Endothelial cell of umbilical vein (primary cell): Measurements from ENCODE around the gene PCDHGA4. TPM values are rescaled to one million over a fixed set of nuclear protein-coding genes. Genes with fewer than 3 reads are reported as not detected.

Experiments
- BruUV-seq: library from RNA; stranded (reverse); fragments of 400-500 nt; replicated peaks from 2 replicates; lab custom pipeline; 2021; lab: Mats Ljungman, UMichigan
- CTCF ChIA-PET: fragments of 300-600, 350-600 bp; sonication (Branson Sonifier 250); formaldehyde crosslinking; loops from one replicate; lab custom pipeline; 2021; ENCODE audit warnings: antibody characterized with exemption, inconsistent platforms; lab: Charles Lee
- POLR2A ChIA-PET: fragments of 300-600, 350-600 bp; sonication (Branson Sonifier 250); formaldehyde crosslinking; loops from one replicate; lab custom pipeline; 2021; ENCODE audit warnings: antibody characterized with exemption, inconsistent platforms; lab: Charles Lee
- DNase-seq: peaks from one replicate; pipeline ENCODE4 v3.0.0-alpha.2; 2011; ENCODE audit warnings: low read depth, low spot score
- FAIRE-seq: peaks from 2 replicates; lab custom pipeline; 2011; peaks lifted over from hg19 to GRCh38; lab: Jason Lieb, UNC
- H2AFZ ChIP-seq: 2 replicates; pipeline ENCODE4 v1.6.0; 2012; ENCODE audit warnings: low read depth, low read length, control low read depth, inconsistent platforms
- H3K27ac ChIP-seq: 2 replicates; pipeline ENCODE4 v1.5.1; 2011; ENCODE audit warnings: low read depth, mild to moderate bottlenecking, control low read depth, low read length, moderate library complexity; ENCODE audit not compliant: insufficient read depth
- H3K27me3 ChIP-seq, 2 experiments: 2 replicates each; pipeline versions ENCODE4 v1.6.0 to v1.6.1; 2011; ENCODE audit warnings: low read length in 2 of 2, mixed read lengths in 1 of 2; ENCODE audit not compliant: control insufficient read depth in 2 of 2, insufficient read depth in 2 of 2
- H3K36me3 ChIP-seq, 2 experiments: 2 replicates in 1 of 2; 3 replicates in 1 of 2; pipeline ENCODE4 v1.5.1; 2011; ENCODE audit warnings: low read length in 2 of 2, mild to moderate bottlenecking in 1 of 2, moderate library complexity in 1 of 2; ENCODE audit not compliant: control insufficient read depth in 2 of 2, insufficient read depth in 2 of 2; ENCODE audit errors: extremely low read depth in 1 of 2
- H3K4me1 ChIP-seq: 3 replicates; pipeline ENCODE4 v1.5.1; 2011; ENCODE audit warnings: mild to moderate bottlenecking, low read length; ENCODE audit not compliant: control insufficient read depth, insufficient read depth; ENCODE audit errors: extremely low read depth
- H3K4me2 ChIP-seq: 2 replicates; pipeline ENCODE4 v1.6.1; 2011; ENCODE audit warnings: low read length, control low read depth, mixed read lengths; ENCODE audit not compliant: insufficient read depth
- H3K4me3 ChIP-seq, 3 experiments: fragments of 200-600 bp in 1 of 3; sonication (generic), shearing (Covaris generic) in 1 of 3; replicated peaks in 1 of 3; 2 replicates each; pipeline ENCODE4 v1.5.1; 2011 to 2016; ENCODE audit warnings: control low read depth in 3 of 3, low read length in 3 of 3, mild to moderate bottlenecking in 2 of 3, inconsistent platforms in 1 of 3, low read depth in 1 of 3, moderate library complexity in 1 of 3; ENCODE audit not compliant: insufficient read depth in 1 of 3
- H3K79me2 ChIP-seq: 2 replicates; pipeline ENCODE4 v1.6.0; 2012; ENCODE audit warnings: low read length, inconsistent platforms; ENCODE audit not compliant: control insufficient read depth, insufficient read depth
- H3K9ac ChIP-seq: replicated peaks from 2 replicates; pipeline ENCODE3; 2011; ENCODE audit warnings: low read length, control low read depth; ENCODE audit not compliant: insufficient read depth; ENCODE audit errors: extremely low read depth
- H3K9me1 ChIP-seq: replicated peaks from 3 replicates; pipeline ENCODE4 v1.6.0; 2011; ENCODE audit warnings: mild to moderate bottlenecking, low read length; ENCODE audit not compliant: control insufficient read depth, insufficient read depth; ENCODE audit errors: extremely low read depth
- H3K9me3 ChIP-seq: replicated peaks from 2 replicates; pipeline ENCODE4 v1.5.1; 2012; ENCODE audit warnings: low read length, inconsistent platforms; ENCODE audit not compliant: control insufficient read depth, insufficient read depth
- H4K20me1 ChIP-seq: replicated peaks from 2 replicates; pipeline ENCODE3; 2011; ENCODE audit warnings: mild to moderate bottlenecking, low read length; ENCODE audit not compliant: control insufficient read depth, insufficient read depth; ENCODE audit errors: extremely low read depth
- CTCF ChIP-seq, 2 donors: IDR thresholded peaks; 1 replicate in 1 of 2; 2 replicates in 1 of 2; pipeline ENCODE4 v1.5.1; 2011; ENCODE audit warnings: low read length in 2 of 2, mild to moderate bottlenecking in 2 of 2, moderate library complexity in 2 of 2, control low read depth in 1 of 2, inconsistent platforms in 1 of 2, low read depth in 1 of 2; ENCODE audit not compliant: insufficient read depth in 1 of 2; ENCODE audit errors: extremely low read depth in 1 of 2
- EZH2 ChIP-seq: IDR thresholded peaks from 2 replicates; pipeline ENCODE4 v1.6.1; 2012; ENCODE audit warnings: borderline replicate concordance, low read depth, mild to moderate bottlenecking, moderate library complexity, low read length, inconsistent platforms; ENCODE audit not compliant: severe bottlenecking
- FOS ChIP-seq: IDR thresholded peaks from 2 replicates; pipeline ENCODE4 v1.6.1; 2011; ENCODE audit warnings: mild to moderate bottlenecking, low read length, moderate library complexity, borderline replicate concordance; ENCODE audit not compliant: insufficient read depth
- GATA2 ChIP-seq: IDR thresholded peaks from 2 replicates; pipeline ENCODE4 v1.7.0; 2011; ENCODE audit warnings: low read depth, mild to moderate bottlenecking, moderate library complexity, mixed read lengths, low read length; ENCODE audit not compliant: insufficient read length, insufficient read depth
- JUN ChIP-seq: IDR thresholded peaks from 2 replicates; pipeline ENCODE4 v1.6.1; 2011; ENCODE audit warnings: borderline replicate concordance, low read depth; ENCODE audit not compliant: insufficient read length, insufficient read depth
- POLR2A ChIP-seq: IDR thresholded peaks from 2 replicates; pipeline ENCODE4 v1.6.1; 2012; ENCODE audit warnings: low read depth, mild to moderate bottlenecking, control low read depth, low read length
- POLR2AphosphoS5 ChIP-seq: IDR thresholded peaks from 2 replicates; pipeline ENCODE4 v1.6.1; 2012; ENCODE audit warnings: low read depth, mild to moderate bottlenecking, control low read depth, low read length, moderate library complexity; ENCODE audit not compliant: insufficient read depth
- dilution Hi-C: fragments of 300-500 bp; cut with MboI; formaldehyde crosslinking; loops from one replicate; pipeline ENCODE4 v1.15.0; 2019; ENCODE audit warnings: low sequenced_read_pairs; ENCODE audit not compliant: extremely low pct_ligation_motif_present
- intact Hi-C: fragments of 100-400 bp; cut with micrococcal nuclease; formaldehyde crosslinking; loops from one replicate; pipeline ENCODE4 v1.10.0; 2022
- polyA plus RNA-seq, 4 experiments: library from polyadenylated mRNA; depleted of rRNA in 3 of 4; stranded (reverse) in 3 of 4; unstranded in 1 of 4; fragments of >200 nt; gene quantifications; 2 replicates each; pipeline versions ENCODE4 v1.2.1 to v1.2.3, GENCODE V29; 2011 to 2012; ENCODE audit warnings: missing spikeins in 1 of 4
- total RNA-seq: library from RNA; stranded (reverse); gene quantifications from 2 replicates; pipeline ENCODE4 v1.2.3, GENCODE V29; 2021
- TF ChIP-seq, protein P1 (sequence below): IDR thresholded peaks from 2 replicates; pipeline ENCODE4 v1.6.1; 2011; ENCODE audit not compliant: insufficient read depth, insufficient read length

The PCDHGA4 gene
- total and polyA plus RNA-seq, 2 donors (not counting 3 experiments of a cell fraction or from before 2014, with no cell fraction given) = 2.6 to 3.0 TPM

- CTCF ChIA-PET = interaction anchor here (0.8 to 2.2 kb wide), 11 partner anchors 9 to 184 kb away, joined by 3 to 11 read pairs (median 5); partner anchors contain the start of genes PCDHGA1, PCDHGA11, PCDHGA12 and PCDHGA2
- Histone ChIP-seq H3K4me2 (no peak overlapping the region), H4K20me1 (no peaks in the 10 kb centered on the region), H3K36me3 (no peaks in the 10 kb centered on the region), H3K27me3 (peaks cover 31 to 63% of the 10 kb centered on the region in 2 experiments), H2AFZ (no peak overlapping the region), H3K4me3 (no peak overlapping the region), H3K9me3 (no peaks in the 10 kb centered on the region), H3K9ac (no peak overlapping the region), H3K9me1 (no peaks in the 10 kb centered on the region), H3K4me1 (no peaks in the 10 kb centered on the region), H3K27ac (no peak overlapping the region), H3K79me2 (no peaks in the 10 kb centered on the region)
- BruUV-seq = no TSS peak
- dilution Hi-C loops = no loop called here
- FAIRE-seq = no peak
- DNase-seq = no peak
- TF ChIP-seq POLR2AphosphoS5 (no peak), CTCF (IDR thresholded peaks at IDR 0.05; ENCODE audit: extremely low read depth in 1 of 2, insufficient read depth in 1 of 2, low read depth in 1 of 2, low read length in 2 of 2) (no peak), EZH2 (peak; percentile 58), JUN (no peak), POLR2A (no peak), GATA2 (no peak), FOS (no peak)
- TF ChIP-seq, protein P1, sequence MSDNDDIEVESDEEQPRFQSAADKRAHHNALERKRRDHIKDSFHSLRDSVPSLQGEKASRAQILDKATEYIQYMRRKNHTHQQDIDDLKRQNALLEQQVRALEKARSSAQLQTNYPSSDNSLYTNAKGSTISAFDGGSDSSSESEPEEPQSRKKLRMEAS = no peak
- intact Hi-C loops = no loop called here
- POLR2A ChIA-PET = no interaction called here
These were observed 28.5 kb downstream of the PCDHGA4 start for GRCh38 chr5:141383345-141383744.
